SU-DHL-6 (cell line): ENCODE results near the gene NRXN2.

Experiments
- EZH2phosphoT487 ChIP-seq: fragments of 200-600 bp; sonication (generic), shearing (Covaris generic); conservative IDR thresholded peaks from 2 replicates; pipeline ENCODE4 v1.6.1; 2018; ENCODE audit warnings: mild to moderate bottlenecking, antibody characterized with exemption, low read length, moderate library complexity, mixed read lengths
- TF ChIP-seq, protein P1 (sequence below): fragments of 200-600 bp; sonication (generic); IDR thresholded peaks from one replicate; pipeline ENCODE4 v1.5.1; 2017; ENCODE audit warnings: antibody characterized with exemption, mild to moderate bottlenecking, low read length, moderate library complexity; ENCODE audit not compliant: insufficient read depth, poor library complexity, severe bottlenecking

DNA sequence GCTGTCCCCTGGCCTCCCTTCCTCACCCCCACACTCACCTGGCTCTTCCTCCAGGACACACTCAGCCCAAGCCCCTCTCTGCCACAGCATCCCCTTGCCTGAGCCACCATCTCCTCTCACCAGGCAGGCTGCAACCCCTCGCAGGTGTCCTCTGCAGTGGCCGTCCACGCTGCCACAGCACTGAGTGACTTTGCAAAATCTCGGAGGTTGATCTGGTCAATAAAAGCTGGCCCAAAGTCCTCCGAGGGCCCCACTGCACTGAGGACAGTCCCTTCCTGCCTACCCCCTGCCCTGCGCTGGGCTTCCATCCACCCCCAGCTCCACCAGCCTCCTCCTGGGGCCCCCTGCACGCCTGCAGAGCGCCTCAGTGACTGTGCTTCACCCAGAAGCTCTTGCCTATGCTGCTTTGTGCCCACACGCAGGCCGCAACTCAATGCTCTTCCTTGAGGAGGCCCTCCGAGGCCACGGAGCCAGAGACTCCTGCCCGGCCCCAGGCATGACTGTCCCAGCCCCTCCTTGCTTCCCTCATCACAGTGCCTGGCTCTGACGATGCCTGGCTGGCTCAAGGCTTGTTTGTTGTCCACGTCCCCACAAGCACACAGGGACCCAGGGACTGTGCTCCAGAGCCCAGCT lies 162.7 kb downstream of the NRXN2 start:
- TF ChIP-seq, protein P1, sequence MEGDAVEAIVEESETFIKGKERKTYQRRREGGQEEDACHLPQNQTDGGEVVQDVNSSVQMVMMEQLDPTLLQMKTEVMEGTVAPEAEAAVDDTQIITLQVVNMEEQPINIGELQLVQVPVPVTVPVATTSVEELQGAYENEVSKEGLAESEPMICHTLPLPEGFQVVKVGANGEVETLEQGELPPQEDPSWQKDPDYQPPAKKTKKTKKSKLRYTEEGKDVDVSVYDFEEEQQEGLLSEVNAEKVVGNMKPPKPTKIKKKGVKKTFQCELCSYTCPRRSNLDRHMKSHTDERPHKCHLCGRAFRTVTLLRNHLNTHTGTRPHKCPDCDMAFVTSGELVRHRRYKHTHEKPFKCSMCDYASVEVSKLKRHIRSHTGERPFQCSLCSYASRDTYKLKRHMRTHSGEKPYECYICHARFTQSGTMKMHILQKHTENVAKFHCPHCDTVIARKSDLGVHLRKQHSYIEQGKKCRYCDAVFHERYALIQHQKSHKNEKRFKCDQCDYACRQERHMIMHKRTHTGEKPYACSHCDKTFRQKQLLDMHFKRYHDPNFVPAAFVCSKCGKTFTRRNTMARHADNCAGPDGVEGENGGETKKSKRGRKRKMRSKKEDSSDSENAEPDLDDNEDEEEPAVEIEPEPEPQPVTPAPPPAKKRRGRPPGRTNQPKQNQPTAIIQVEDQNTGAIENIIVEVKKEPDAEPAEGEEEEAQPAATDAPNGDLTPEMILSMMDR: no peak
- TF ChIP-seq EZH2phosphoT487: no peak
